WTC11 (cell line): ENCODE results near the gene FAM53B.

Experiments
- FOXJ3 ChIP-seq: sonication (generic); formaldehyde crosslinking; IDR thresholded peaks from 2 replicates; pipeline ENCODE4 v1.9.0; 2021; ENCODE audit warnings: missing genetic modification reagents, mild to moderate bottlenecking, borderline replicate concordance
- PRRX2 ChIP-seq: fragments of 250-450 bp; sonication (Bioruptor Pico); IDR thresholded peaks from 2 replicates; pipeline ENCODE4 v1.8.0; 2021; ENCODE audit warnings: mild to moderate bottlenecking
- SOX15 ChIP-seq: fragments of 250-450 bp; sonication (Bioruptor Pico); IDR thresholded peaks from 2 replicates; pipeline ENCODE4 v1.9.0; 2021; ENCODE audit warnings: mild to moderate bottlenecking
- TF ChIP-seq, protein P1 (sequence below): fragments of 200-600 bp; IDR thresholded peaks from 2 replicates; pipeline ENCODE4 v1.8.0; 2022; ENCODE audit warnings: antibody characterized with exemption
- TF ChIP-seq, protein P2 (sequence below): sonication (generic); formaldehyde crosslinking; IDR thresholded peaks from 2 replicates; pipeline ENCODE4 v1.8.1; 2023; ENCODE audit warnings: mild to moderate bottlenecking, missing genetic modification reagents, borderline replicate concordance
- TF ChIP-seq, protein P3 (sequence below): sonication (generic); formaldehyde crosslinking; IDR thresholded peaks from 2 replicates; pipeline ENCODE4 v1.8.0; 2022; ENCODE audit warnings: mild to moderate bottlenecking, missing genetic modification reagents

DNA sequence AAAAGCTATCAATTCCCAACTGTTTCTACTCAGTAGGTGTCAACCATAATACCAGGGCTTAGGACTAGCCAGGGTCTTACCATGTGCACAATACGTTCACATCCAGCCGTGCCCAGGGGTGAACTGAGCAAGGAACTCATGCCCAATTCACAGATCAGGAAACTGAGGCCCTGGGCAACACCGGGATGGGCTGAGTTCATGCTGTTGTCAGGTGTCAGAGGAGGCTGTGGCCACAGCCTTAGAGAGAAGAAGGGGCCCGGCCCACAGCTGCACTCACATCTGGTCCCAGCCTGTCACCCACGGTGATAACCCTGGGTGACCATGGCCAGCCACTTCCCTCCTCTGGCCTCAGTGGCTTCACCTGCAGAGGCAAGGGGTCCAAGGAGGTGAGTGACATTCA lies 92.0 kb downstream of the FAM53B start:
- TF ChIP-seq, protein P1, sequence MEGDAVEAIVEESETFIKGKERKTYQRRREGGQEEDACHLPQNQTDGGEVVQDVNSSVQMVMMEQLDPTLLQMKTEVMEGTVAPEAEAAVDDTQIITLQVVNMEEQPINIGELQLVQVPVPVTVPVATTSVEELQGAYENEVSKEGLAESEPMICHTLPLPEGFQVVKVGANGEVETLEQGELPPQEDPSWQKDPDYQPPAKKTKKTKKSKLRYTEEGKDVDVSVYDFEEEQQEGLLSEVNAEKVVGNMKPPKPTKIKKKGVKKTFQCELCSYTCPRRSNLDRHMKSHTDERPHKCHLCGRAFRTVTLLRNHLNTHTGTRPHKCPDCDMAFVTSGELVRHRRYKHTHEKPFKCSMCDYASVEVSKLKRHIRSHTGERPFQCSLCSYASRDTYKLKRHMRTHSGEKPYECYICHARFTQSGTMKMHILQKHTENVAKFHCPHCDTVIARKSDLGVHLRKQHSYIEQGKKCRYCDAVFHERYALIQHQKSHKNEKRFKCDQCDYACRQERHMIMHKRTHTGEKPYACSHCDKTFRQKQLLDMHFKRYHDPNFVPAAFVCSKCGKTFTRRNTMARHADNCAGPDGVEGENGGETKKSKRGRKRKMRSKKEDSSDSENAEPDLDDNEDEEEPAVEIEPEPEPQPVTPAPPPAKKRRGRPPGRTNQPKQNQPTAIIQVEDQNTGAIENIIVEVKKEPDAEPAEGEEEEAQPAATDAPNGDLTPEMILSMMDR = no peak
- TF ChIP-seq PRRX2 (CRISPR knock-in tag) (no peak), SOX15 (CRISPR knock-in tag) (no peak), FOXJ3 (CRISPR knock-in tag) (no peak)
- TF ChIP-seq, protein P2, sequence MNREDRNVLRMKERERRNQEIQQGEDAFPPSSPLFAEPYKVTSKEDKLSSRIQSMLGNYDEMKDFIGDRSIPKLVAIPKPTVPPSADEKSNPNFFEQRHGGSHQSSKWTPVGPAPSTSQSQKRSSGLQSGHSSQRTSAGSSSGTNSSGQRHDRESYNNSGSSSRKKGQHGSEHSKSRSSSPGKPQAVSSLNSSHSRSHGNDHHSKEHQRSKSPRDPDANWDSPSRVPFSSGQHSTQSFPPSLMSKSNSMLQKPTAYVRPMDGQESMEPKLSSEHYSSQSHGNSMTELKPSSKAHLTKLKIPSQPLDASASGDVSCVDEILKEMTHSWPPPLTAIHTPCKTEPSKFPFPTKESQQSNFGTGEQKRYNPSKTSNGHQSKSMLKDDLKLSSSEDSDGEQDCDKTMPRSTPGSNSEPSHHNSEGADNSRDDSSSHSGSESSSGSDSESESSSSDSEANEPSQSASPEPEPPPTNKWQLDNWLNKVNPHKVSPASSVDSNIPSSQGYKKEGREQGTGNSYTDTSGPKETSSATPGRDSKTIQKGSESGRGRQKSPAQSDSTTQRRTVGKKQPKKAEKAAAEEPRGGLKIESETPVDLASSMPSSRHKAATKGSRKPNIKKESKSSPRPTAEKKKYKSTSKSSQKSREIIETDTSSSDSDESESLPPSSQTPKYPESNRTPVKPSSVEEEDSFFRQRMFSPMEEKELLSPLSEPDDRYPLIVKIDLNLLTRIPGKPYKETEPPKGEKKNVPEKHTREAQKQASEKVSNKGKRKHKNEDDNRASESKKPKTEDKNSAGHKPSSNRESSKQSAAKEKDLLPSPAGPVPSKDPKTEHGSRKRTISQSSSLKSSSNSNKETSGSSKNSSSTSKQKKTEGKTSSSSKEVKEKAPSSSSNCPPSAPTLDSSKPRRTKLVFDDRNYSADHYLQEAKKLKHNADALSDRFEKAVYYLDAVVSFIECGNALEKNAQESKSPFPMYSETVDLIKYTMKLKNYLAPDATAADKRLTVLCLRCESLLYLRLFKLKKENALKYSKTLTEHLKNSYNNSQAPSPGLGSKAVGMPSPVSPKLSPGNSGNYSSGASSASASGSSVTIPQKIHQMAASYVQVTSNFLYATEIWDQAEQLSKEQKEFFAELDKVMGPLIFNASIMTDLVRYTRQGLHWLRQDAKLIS = no peak
- TF ChIP-seq, protein P3, sequence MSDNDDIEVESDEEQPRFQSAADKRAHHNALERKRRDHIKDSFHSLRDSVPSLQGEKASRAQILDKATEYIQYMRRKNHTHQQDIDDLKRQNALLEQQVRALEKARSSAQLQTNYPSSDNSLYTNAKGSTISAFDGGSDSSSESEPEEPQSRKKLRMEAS (CRISPR knock-in tag) = no peak
